Thoracic aorta (tissue), 2 donors: ENCODE data around the gene ILDR1. TPM values are rescaled to one million over a fixed set of nuclear protein-coding genes. Genes with fewer than 3 reads are reported as not detected.

Experiments used
- ATAC-seq: fragments of 150-250 bp; one replicate; pipeline ENCODE4 v1.8.0; 2017; ENCODE audit warnings: low read depth; ENCODE audit not compliant: insufficient number of reproducible peaks, low FRiP score
- DNase-seq: peaks from one replicate; pipeline ENCODE4 v3.0.0-alpha.2; 2020; ENCODE audit warnings: low spot score
- H3K27ac ChIP-seq, 2 donors: fragments of 200-600 bp; sonication (generic); 1 replicate in 1 of 2; 2 replicates in 1 of 2; pipeline ENCODE4 v1.5.1; 2016; ENCODE audit warnings: mild to moderate bottlenecking in 2 of 2, moderate library complexity in 2 of 2
- H3K27me3 ChIP-seq: fragments of 200-600 bp; sonication (generic); replicated peaks from 2 replicates; pipeline ENCODE4 v1.6.0; 2016; ENCODE audit warnings: mild to moderate bottlenecking; ENCODE audit not compliant: insufficient read depth
- H3K36me3 ChIP-seq: fragments of 200-600 bp; sonication (generic); one replicate; pipeline ENCODE4 v1.5.1; 2016
- H3K4me1 ChIP-seq, 2 donors: fragments of 200-600 bp; sonication (generic); 1 replicate in 1 of 2; 2 replicates in 1 of 2; pipeline versions ENCODE4 v1.5.1 to v1.6.0; 2016; ENCODE audit warnings: low read depth in 2 of 2, mild to moderate bottlenecking in 1 of 2; ENCODE audit not compliant: control insufficient read depth in 1 of 2
- H3K4me3 ChIP-seq: fragments of 200-600 bp; sonication (generic); 2 replicates; pipeline ENCODE4 v1.5.1; 2016; ENCODE audit warnings: mild to moderate bottlenecking
- H3K9me3 ChIP-seq: fragments of 200-600 bp; sonication (generic); 2 replicates; pipeline ENCODE4 v1.5.1; 2016
- CTCF ChIP-seq: fragments of 200-600 bp; sonication (generic); IDR thresholded peaks from one replicate; pipeline ENCODE4 v1.5.1; 2019; ENCODE audit warnings: antibody characterized with exemption
- total RNA-seq, 2 donors: library from RNA; depleted of rRNA; stranded (reverse); fragments of >200 nt; gene quantifications; one replicate each; pipeline versions ENCODE4 v1.1.0 to v1.2.3, GENCODE V29; 2016

ILDR1 gene
- total RNA-seq, 2 donors from 2014 or later = not detected

DNA sequence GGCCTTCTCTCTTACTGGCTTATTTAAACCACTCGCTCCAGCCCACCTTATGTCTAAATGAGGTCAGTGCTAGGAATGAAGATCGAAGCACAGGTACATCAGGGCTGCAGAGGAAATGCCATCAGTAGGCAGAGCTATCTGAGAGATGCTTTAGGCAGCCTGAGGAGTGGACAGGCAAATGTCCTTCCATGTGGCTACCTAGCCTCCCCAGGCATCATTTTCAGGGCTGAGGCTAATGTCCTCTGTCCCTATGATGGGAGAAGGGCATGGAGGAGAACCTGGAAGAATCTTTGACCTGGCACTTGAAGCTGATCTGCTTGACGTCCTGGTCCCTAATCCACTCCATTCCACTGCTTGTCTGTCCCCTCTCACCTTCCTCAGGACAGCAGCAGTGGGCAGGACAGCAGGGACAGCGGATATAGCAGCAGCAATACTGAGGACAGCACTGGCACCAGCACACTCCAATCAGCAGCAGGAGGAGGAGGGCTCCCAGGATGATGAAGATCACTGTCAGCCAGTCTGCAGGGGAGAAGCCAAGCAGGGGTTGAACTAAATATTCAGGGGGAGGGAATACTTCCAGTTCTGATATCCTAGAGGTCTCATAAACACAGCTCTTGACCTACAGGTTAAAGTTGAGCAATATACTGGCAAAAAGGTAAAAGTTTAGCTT lies 21.0 kb downstream of the ILDR1 start:
- DNase-seq = no peak
- ATAC-seq = no peak

GRCh38 chr3:121999931-122000330 lies 22.1 kb downstream of the ILDR1 start:
- no peak for DNase-seq
- no peaks in the 10 kb centered on the region for H3K9me3 ChIP-seq
- H3K4me3 ChIP-seq = no peak overlapping the region
- no peaks in the 10 kb centered on the region for H3K36me3 ChIP-seq
- no peaks in the 10 kb centered on the region for H3K27me3 ChIP-seq
- peaks cover 16% of the 10 kb centered on the region in 2 donors for H3K4me1 ChIP-seq
- no peak for ATAC-seq
- no peak for TF ChIP-seq CTCF
- no peak overlapping the region for H3K27ac ChIP-seq

More for the DNA sequence above, 21.0 kb downstream of the ILDR1 start:
- H3K27ac ChIP-seq = no peak overlapping the region
- H3K27me3 ChIP-seq = no peaks in the 10 kb centered on the region
- no peak overlapping the region for H3K4me3 ChIP-seq
- H3K9me3 ChIP-seq = no peaks in the 10 kb centered on the region
- H3K4me1 ChIP-seq = peaks cover 13 to 16% of the 10 kb centered on the region in 2 donors
- no peak for TF ChIP-seq CTCF
- H3K36me3 ChIP-seq = no peaks in the 10 kb centered on the region

- DNase-seq = no peak
- ATAC-seq = peak; percentile 13
- TF ChIP-seq CTCF = no peak
Measured at GRCh38 chr3:121998611-121999473, 23.2 kb downstream of the ILDR1 start.

DNA sequence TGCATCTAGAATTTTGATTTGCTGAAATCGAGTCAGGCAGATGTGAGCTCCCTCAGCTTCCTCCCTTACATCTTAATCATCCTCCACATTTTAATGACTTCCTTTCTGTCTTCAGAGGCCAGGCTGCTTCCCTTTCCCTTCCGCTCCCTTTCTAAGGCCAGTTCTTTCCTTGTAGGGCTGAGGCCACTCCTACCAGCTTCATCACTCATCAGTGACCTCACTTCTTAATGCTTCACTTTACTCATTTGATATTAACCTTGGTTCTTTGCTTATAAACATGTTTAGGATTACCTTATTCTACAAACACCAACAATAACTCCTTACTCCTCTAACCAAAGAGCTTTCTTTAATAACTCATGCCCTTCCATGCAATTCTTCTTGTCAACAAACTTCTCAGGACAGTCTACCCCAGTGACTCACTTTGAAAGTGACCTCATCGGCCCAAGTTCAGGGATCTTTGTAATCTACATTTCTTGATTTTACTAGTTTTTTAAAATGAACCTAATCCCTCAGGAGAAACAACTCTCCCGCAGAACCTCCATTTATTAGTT lies 23.9 kb downstream of the ILDR1 start:
- Histone ChIP-seq H3K4me3 (no peak overlapping the region), H3K9me3 (no peaks in the 10 kb centered on the region), H3K27me3 (no peaks in the 10 kb centered on the region), H3K36me3 (no peaks in the 10 kb centered on the region), H3K27ac (peak overlapping the region in 1 of 2 donors; percentile 49), H3K4me1 (peaks cover 16% of the 10 kb centered on the region in 2 donors)
- DNase-seq = no peak
- ATAC-seq = no peak
- no peak for TF ChIP-seq CTCF

More at GRCh38 chr3:121998611-121999473, 23.2 kb downstream of the ILDR1 start:
- no peaks in the 10 kb centered on the region for H3K36me3 ChIP-seq
- H3K9me3 ChIP-seq = no peaks in the 10 kb centered on the region
- no peaks in the 10 kb centered on the region for H3K27me3 ChIP-seq
- no peak overlapping the region for H3K4me3 ChIP-seq
- peak overlapping the region in 1 of 2 donors; percentile 49 for H3K27ac ChIP-seq
- peaks cover 16% of the 10 kb centered on the region in 2 donors for H3K4me1 ChIP-seq

DNA sequence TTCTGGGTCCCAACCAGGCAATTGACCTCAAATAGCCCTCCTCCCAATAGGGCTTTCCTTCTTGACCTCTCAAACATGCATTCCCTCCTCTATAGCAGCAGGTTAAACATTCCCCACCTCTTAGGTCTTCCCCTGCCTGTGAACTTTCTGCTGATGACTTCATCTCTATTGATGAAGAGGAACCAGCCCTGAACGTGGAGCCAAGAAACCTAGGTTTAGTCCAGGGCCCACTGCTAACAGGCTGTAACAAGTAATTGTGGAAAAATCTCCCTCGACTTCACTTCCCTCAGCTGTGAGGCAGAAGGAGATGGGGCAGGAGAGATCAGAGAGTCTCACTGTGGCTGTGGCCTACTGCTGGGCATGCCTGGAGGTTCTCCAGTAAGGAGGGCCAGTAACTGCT lies 24.7 kb downstream of the ILDR1 start:
- DNase-seq (no peak), ATAC-seq (no peak)
- Histone ChIP-seq H3K36me3 (no peaks in the 10 kb centered on the region), H3K4me1 (peaks cover 16% of the 10 kb centered on the region in 2 donors), H3K27me3 (no peaks in the 10 kb centered on the region), H3K27ac (peak overlapping the region in 1 of 2 donors; percentile 3), H3K4me3 (no peak overlapping the region), H3K9me3 (no peaks in the 10 kb centered on the region)
- TF ChIP-seq CTCF = no peak
